Measurements from ENCODE around the gene EXOC3L1.

DNA sequence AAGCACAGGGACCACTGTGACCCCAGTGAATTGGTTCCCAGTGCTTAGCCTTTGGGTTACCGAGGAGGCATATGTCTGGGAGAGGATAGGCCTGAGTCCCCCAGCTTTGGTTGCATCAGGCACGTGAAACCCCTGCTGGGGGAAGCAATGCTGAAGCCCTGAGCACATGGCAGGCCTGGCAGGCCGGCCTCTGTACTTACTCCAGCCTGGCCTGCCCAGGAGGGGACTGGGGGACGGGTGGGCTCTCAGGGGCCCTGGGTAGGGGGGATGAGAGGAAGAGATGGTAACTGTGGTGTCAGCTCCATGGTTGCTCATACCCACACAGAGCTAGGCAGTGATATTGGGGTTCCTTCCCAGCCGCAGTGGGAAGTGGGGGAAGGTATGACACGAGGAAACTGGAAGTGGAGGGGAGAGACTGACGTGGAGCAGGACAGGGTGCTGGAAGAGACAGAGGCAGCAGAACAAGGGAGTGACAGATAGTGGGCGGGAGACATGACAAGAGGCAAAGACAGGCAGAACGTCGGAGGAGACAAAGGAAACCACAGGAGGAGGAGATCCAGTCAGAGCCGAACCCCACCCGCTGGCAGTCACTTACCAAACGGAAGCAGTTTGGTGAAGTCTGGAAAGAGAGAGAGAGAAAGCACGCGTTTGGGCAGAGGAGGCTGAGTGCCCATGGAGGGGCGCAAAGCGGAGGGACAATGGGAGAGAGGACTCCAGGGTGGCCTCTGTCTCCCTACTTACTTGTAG, 46.1 kb upstream of the EXOC3L1 start:
- TF ChIP-seq, protein P1, sequence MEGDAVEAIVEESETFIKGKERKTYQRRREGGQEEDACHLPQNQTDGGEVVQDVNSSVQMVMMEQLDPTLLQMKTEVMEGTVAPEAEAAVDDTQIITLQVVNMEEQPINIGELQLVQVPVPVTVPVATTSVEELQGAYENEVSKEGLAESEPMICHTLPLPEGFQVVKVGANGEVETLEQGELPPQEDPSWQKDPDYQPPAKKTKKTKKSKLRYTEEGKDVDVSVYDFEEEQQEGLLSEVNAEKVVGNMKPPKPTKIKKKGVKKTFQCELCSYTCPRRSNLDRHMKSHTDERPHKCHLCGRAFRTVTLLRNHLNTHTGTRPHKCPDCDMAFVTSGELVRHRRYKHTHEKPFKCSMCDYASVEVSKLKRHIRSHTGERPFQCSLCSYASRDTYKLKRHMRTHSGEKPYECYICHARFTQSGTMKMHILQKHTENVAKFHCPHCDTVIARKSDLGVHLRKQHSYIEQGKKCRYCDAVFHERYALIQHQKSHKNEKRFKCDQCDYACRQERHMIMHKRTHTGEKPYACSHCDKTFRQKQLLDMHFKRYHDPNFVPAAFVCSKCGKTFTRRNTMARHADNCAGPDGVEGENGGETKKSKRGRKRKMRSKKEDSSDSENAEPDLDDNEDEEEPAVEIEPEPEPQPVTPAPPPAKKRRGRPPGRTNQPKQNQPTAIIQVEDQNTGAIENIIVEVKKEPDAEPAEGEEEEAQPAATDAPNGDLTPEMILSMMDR (IDR thresholded peaks at IDR 0.05), result no peak
- TF ChIP-seq EP300 (IDR thresholded peaks at IDR 0.05), result no peak
